ENCODE measurements around the gene SLC39A11. TPM values are rescaled to one million over a fixed set of nuclear protein-coding genes. Genes with fewer than 3 reads are reported as not detected.

The SLC39A11 gene
- total and polyA plus RNA-seq, 2 experiments from 2014 or later, result 11.7 to 16.4 TPM

DNA sequence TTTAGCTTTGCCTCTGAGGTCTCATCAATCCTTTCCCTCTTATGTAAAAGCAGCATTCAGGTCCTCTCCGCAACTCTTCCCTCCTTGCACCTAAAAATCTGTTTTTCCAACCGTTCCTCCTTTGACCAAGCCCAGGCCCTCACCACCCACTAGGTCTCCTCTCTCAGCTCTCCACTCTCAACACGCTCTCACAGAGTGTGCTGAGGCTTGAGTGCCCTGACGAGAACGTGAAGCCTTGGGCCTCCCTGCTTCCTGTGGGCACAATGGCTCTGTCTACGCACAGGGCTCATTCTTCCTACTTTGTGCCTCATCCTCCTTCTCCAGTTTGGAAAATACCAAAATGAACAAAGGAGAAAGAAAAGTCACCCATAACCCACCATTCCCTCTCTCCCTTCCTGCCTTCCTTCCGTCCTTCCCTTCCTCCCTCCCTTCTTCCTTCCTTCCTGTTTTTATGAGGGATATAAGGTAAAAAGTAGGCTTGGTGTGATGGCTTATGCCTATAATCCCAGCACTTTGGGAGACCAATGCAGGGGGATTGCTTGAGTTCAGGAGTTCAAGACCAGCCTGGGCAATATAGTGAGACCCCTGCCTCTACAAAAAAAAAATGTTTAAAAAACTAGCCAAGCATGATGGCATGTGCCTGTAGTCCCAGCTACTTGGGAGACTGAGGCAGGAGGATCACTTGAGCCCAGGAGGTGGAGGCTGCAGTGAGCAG lies 31.3 kb upstream of the SLC39A11 start:
- no peak for DNase-seq
- Histone ChIP-seq H2AFZ (no peak overlapping the region), H3K27me3 (replicated peaks; ENCODE audit: insufficient read depth) (no peaks in the 10 kb centered on the region; the same call in 1 of the 2 replicates), H3K4me2 (ENCODE audit: unreplicated experiment) (no peak overlapping the region), H3K4me1 (ENCODE audit: insufficient read depth) (no peaks in the 10 kb centered on the region), H3F3A (ENCODE audit: insufficient read depth) (no peaks in the 10 kb centered on the region), H3K27ac (no peak overlapping the region), H3K9me2 (ENCODE audit: insufficient read depth) (no peaks in the 10 kb centered on the region), H4K20me1 (ENCODE audit: insufficient read depth) (no peaks in the 10 kb centered on the region), H3K9me3 (ENCODE audit: low read depth) (no peaks in the 10 kb centered on the region), H3K9ac (no peak overlapping the region), H3K36me3 (ENCODE audit: low read depth) (no peaks in the 10 kb centered on the region), H3K4me3 (no peak overlapping the region), H3K79me2 (ENCODE audit: insufficient read depth) (no peaks in the 10 kb centered on the region)
- 74 to 80% methylated on average over 7 of the region's 7 CpGs for WGBS, 2 experiments (ENCODE audit: low coverage in 1 of 2, low lambda C conversion rate in 2 of 2, missing lambda C conversion rate in 2 of 2)
- TF ChIP-seq EZH2phosphoT487 (IDR thresholded peaks at IDR 0.05; ENCODE audit: insufficient read depth, low read depth) (no peak), EZH2 (IDR thresholded peaks at IDR 0.05; ENCODE audit: insufficient read depth, poor library complexity, severe bottlenecking) (no peak)
- in situ Hi-C loops (cut with MboI), result no loop called here

- WGBS, 2 experiments (ENCODE audit: low coverage in 1 of 2, low lambda C conversion rate in 2 of 2, missing lambda C conversion rate in 2 of 2), result 60 to 72% methylated on average over 4 of the region's 4 CpGs
- Histone ChIP-seq H4K20me1 (ENCODE audit: insufficient read depth) (no peaks in the 10 kb centered on the region), H3K36me3 (ENCODE audit: low read depth) (no peaks in the 10 kb centered on the region), H3K4me1 (ENCODE audit: insufficient read depth) (no peaks in the 10 kb centered on the region), H3K4me2 (ENCODE audit: unreplicated experiment) (no peak overlapping the region), H2AFZ (no peak overlapping the region), H3K27ac (no peak overlapping the region), H3K9me3 (ENCODE audit: low read depth) (no peaks in the 10 kb centered on the region), H3K27me3 (replicated peaks; ENCODE audit: insufficient read depth) (no peaks in the 10 kb centered on the region; the same call in 1 of the 2 replicates), H3K79me2 (ENCODE audit: insufficient read depth) (no peaks in the 10 kb centered on the region), H3K4me3 (no peak overlapping the region), H3F3A (ENCODE audit: insufficient read depth) (no peaks in the 10 kb centered on the region), H3K9me2 (ENCODE audit: insufficient read depth) (no peaks in the 10 kb centered on the region), H3K9ac (no peak overlapping the region)
- DNase-seq, result no peak
- in situ Hi-C loops (cut with MboI), result no loop called here
- TF ChIP-seq EZH2 (IDR thresholded peaks at IDR 0.05; ENCODE audit: insufficient read depth, poor library complexity, severe bottlenecking), result no peak
- TF ChIP-seq EZH2phosphoT487 (IDR thresholded peaks at IDR 0.05; ENCODE audit: insufficient read depth, low read depth), result no peak
These were observed 30.6 kb upstream of the SLC39A11 start for GRCh38 chr17:73122953-73123605.

DNA sequence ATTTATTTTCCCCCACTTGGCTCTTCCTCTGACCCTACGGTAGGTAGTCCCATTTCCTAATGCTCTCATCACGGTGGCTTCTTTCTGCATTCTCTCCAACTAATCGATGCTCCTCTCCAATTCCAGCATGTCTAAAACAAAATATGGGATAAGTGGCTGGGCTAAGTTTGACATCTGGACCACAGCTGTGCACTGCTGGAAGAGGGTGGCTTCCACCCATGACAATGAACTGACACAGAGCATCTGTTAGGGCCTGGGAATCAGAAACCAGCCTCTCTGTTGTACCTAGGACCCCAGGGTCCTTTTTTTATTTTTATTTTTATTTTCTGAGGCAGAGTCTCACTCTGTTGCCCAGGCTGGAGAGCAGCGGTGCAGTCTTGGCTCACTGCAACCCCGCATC lies 29.0 kb upstream of the SLC39A11 start:
- H3K4me3 ChIP-seq, result no peak overlapping the region
- no peak for DNase-seq
- H3K36me3 ChIP-seq (ENCODE audit: low read depth), result no peaks in the 10 kb centered on the region
- no peak overlapping the region for H3K9ac ChIP-seq
- no peak overlapping the region for H2AFZ ChIP-seq
- H4K20me1 ChIP-seq (ENCODE audit: insufficient read depth), result no peaks in the 10 kb centered on the region
- in situ Hi-C loops (cut with MboI), result no loop called here
- TF ChIP-seq EZH2phosphoT487 (IDR thresholded peaks at IDR 0.05; ENCODE audit: insufficient read depth, low read depth), result no peak
- TF ChIP-seq EZH2 (IDR thresholded peaks at IDR 0.05; ENCODE audit: insufficient read depth, poor library complexity, severe bottlenecking), result no peak
- H3K27me3 ChIP-seq (replicated peaks; ENCODE audit: insufficient read depth), result no peaks in the 10 kb centered on the region; the same call in 1 of the 2 replicates
- WGBS, 2 experiments (ENCODE audit: low coverage in 1 of 2, low lambda C conversion rate in 2 of 2, missing lambda C conversion rate in 2 of 2), result 36 to 39% methylated on average over 5 of the region's 5 CpGs
- H3K9me2 ChIP-seq (ENCODE audit: insufficient read depth), result no peaks in the 10 kb centered on the region
- no peaks in the 10 kb centered on the region for H3K9me3 ChIP-seq (ENCODE audit: low read depth)
- no peak overlapping the region for H3K4me2 ChIP-seq (ENCODE audit: unreplicated experiment)
- H3K79me2 ChIP-seq (ENCODE audit: insufficient read depth), result no peaks in the 10 kb centered on the region
- H3F3A ChIP-seq (ENCODE audit: insufficient read depth), result no peaks in the 10 kb centered on the region
- no peaks in the 10 kb centered on the region for H3K4me1 ChIP-seq (ENCODE audit: insufficient read depth)
- no peak overlapping the region for H3K27ac ChIP-seq

- Histone ChIP-seq H3F3A (ENCODE audit: insufficient read depth) (no peaks in the 10 kb centered on the region), H3K4me1 (ENCODE audit: insufficient read depth) (no peaks in the 10 kb centered on the region), H3K9me3 (ENCODE audit: low read depth) (no peaks in the 10 kb centered on the region), H3K4me3 (no peak overlapping the region), H3K36me3 (ENCODE audit: low read depth) (no peaks in the 10 kb centered on the region), H3K79me2 (ENCODE audit: insufficient read depth) (no peaks in the 10 kb centered on the region), H2AFZ (no peak overlapping the region), H3K9ac (no peak overlapping the region), H4K20me1 (ENCODE audit: insufficient read depth) (no peaks in the 10 kb centered on the region), H3K27ac (no peak overlapping the region), H3K27me3 (replicated peaks; ENCODE audit: insufficient read depth) (no peaks in the 10 kb centered on the region; the same call in 1 of the 2 replicates), H3K4me2 (ENCODE audit: unreplicated experiment) (no peak overlapping the region), H3K9me2 (ENCODE audit: insufficient read depth) (no peaks in the 10 kb centered on the region)
- no peak for TF ChIP-seq EZH2phosphoT487 (IDR thresholded peaks at IDR 0.05; ENCODE audit: insufficient read depth, low read depth)
- 77 to 85% methylated on average over 10 of the region's 10 CpGs for WGBS, 2 experiments (ENCODE audit: low coverage in 1 of 2, low lambda C conversion rate in 2 of 2, missing lambda C conversion rate in 2 of 2)
- no peak for DNase-seq
- in situ Hi-C loops (cut with MboI), result no loop called here
These were observed 27.1 kb upstream of the SLC39A11 start for GRCh38 chr17:73119631-73120030.

Data from GM23248 (cell line).